Peyer's patch (tissue), 4 donors: ENCODE results near the gene GMCL2.

Experiments
- POLR2A ChIP-seq, 2 donors: fragments of 450-650 bp; IDR thresholded peaks; one replicate each; pipeline ENCODE4 v1.5.1; 2017; ENCODE audit warnings: antibody characterized with exemption in 2 of 2, mild to moderate bottlenecking in 2 of 2, moderate library complexity in 2 of 2
- TF ChIP-seq, protein P1 (sequence below), 6 experiments: fragments of 450-650 bp in 4 of 6; fragments of 200-600 bp in 2 of 6; sonication (generic) in 1 of 6; IDR thresholded peaks; one replicate each; pipeline ENCODE4 v1.5.1; 2017 to 2019; ENCODE audit warnings: antibody characterized with exemption in 6 of 6, mild to moderate bottlenecking in 3 of 6, moderate library complexity in 1 of 6

- TF ChIP-seq, protein P1, sequence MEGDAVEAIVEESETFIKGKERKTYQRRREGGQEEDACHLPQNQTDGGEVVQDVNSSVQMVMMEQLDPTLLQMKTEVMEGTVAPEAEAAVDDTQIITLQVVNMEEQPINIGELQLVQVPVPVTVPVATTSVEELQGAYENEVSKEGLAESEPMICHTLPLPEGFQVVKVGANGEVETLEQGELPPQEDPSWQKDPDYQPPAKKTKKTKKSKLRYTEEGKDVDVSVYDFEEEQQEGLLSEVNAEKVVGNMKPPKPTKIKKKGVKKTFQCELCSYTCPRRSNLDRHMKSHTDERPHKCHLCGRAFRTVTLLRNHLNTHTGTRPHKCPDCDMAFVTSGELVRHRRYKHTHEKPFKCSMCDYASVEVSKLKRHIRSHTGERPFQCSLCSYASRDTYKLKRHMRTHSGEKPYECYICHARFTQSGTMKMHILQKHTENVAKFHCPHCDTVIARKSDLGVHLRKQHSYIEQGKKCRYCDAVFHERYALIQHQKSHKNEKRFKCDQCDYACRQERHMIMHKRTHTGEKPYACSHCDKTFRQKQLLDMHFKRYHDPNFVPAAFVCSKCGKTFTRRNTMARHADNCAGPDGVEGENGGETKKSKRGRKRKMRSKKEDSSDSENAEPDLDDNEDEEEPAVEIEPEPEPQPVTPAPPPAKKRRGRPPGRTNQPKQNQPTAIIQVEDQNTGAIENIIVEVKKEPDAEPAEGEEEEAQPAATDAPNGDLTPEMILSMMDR (IDR thresholded peaks at IDR 0.05) = no peak
- no peak for TF ChIP-seq POLR2A (IDR thresholded peaks at IDR 0.05)
Measured at GRCh38 chr5:178187014-178187413, at the start of gene GMCL2.
